ENCODE results near the gene PTS. TPM values are rescaled to one million over a fixed set of nuclear protein-coding genes. Genes with fewer than 3 reads are reported as not detected.

The PTS gene
- polyA plus RNA-seq, 1 donor from 2014 or later = 160 TPM

GRCh38 chr11:112248201-112248600, 22.0 kb downstream of the PTS start:
- H3K9me2 ChIP-seq (ENCODE audit: insufficient read depth, low read length) = no peaks in the 10 kb centered on the region
- no peak overlapping the region for H3K4me3 ChIP-seq (ENCODE audit: low read length)
- TF ChIP-seq CTCF (IDR thresholded peaks at IDR 0.05; ENCODE audit: poor library complexity, severe bottlenecking) = no peak
- TF ChIP-seq MXI1 (conservative IDR thresholded peaks at IDR 0.05; ENCODE audit: poor library complexity, severe bottlenecking) = no peak
- TF ChIP-seq REST (IDR thresholded peaks at IDR 0.05; ENCODE audit: borderline replicate concordance) = no peak
- TF ChIP-seq EP300 (conservative IDR thresholded peaks at IDR 0.05; ENCODE audit: poor library complexity, severe bottlenecking) = no peak
- TF ChIP-seq TAF1 (IDR thresholded peaks at IDR 0.05; ENCODE audit: low read depth) = no peak
- TF ChIP-seq RAD21 (conservative IDR thresholded peaks at IDR 0.05) = no peak
- no peak for TF ChIP-seq SMC3 (conservative IDR thresholded peaks at IDR 0.05; ENCODE audit: poor library complexity)
- no peak for TF ChIP-seq POLR2AphosphoS5 (IDR thresholded peaks at IDR 0.05)
- no peak for TF ChIP-seq EZH2 (IDR thresholded peaks at IDR 0.05; ENCODE audit: borderline replicate concordance, insufficient read depth, low read length, poor library complexity, severe bottlenecking)
- H3K27me3 ChIP-seq (ENCODE audit: insufficient read depth, low read depth, low read length) = no peaks in the 10 kb centered on the region
- peaks cover 5% of the 10 kb centered on the region for H3K36me3 ChIP-seq (ENCODE audit: insufficient read depth, low read length)
- H3K27ac ChIP-seq (ENCODE audit: low read length) = no peak overlapping the region
- H3K4me2 ChIP-seq (ENCODE audit: low read length) = no peak overlapping the region
- no peak overlapping the region for H3K9ac ChIP-seq (ENCODE audit: low read length)
- H3F3A ChIP-seq (ENCODE audit: insufficient read depth, low read length, poor library complexity, severe bottlenecking) = no peaks in the 10 kb centered on the region
- H4K20me1 ChIP-seq (ENCODE audit: insufficient read depth) = no peaks in the 10 kb centered on the region
- H2AFZ ChIP-seq (ENCODE audit: low read depth, low read length) = no peak overlapping the region
- no peaks in the 10 kb centered on the region for H3K9me3 ChIP-seq (ENCODE audit: low read length)
- no peaks in the 10 kb centered on the region for H3K79me2 ChIP-seq (replicated peaks; ENCODE audit: insufficient read depth, low read length)

- no peaks in the 10 kb centered on the region for H3F3A ChIP-seq (ENCODE audit: insufficient read depth, low read length, poor library complexity, severe bottlenecking)
- no peaks in the 10 kb centered on the region for H3K9me2 ChIP-seq (ENCODE audit: insufficient read depth, low read length)
- no peak overlapping the region for H3K9ac ChIP-seq (ENCODE audit: low read length)
- TF ChIP-seq SMC3 (conservative IDR thresholded peaks at IDR 0.05; ENCODE audit: poor library complexity) = no peak
- no peak for TF ChIP-seq EZH2 (IDR thresholded peaks at IDR 0.05; ENCODE audit: borderline replicate concordance, insufficient read depth, low read length, poor library complexity, severe bottlenecking)
- H3K79me2 ChIP-seq (replicated peaks; ENCODE audit: insufficient read depth, low read length) = no peaks in the 10 kb centered on the region
- no peaks in the 10 kb centered on the region for H3K27me3 ChIP-seq (ENCODE audit: insufficient read depth, low read depth, low read length)
- no peak overlapping the region for H3K4me3 ChIP-seq (ENCODE audit: low read length)
- no peak overlapping the region for H2AFZ ChIP-seq (ENCODE audit: low read depth, low read length)
- H4K20me1 ChIP-seq (ENCODE audit: insufficient read depth) = no peaks in the 10 kb centered on the region
- H3K27ac ChIP-seq (ENCODE audit: low read length) = no peak overlapping the region
- H3K4me2 ChIP-seq (ENCODE audit: low read length) = no peak overlapping the region
- H3K36me3 ChIP-seq (ENCODE audit: insufficient read depth, low read length) = no peaks in the 10 kb centered on the region
- no peaks in the 10 kb centered on the region for H3K9me3 ChIP-seq (ENCODE audit: low read length)
Observed at GRCh38 chr11:112249871-112250610, 23.8 kb downstream of the PTS start.
